ENCODE data around the gene C2orf80. TPM values are rescaled to one million over a fixed set of nuclear protein-coding genes. Genes with fewer than 3 reads are reported as not detected.
"Not testable (repeated sequence)": the region's sequence is repeated elsewhere in the genome, so short reads cannot be mapped to it uniquely, and the experiment has no call there.

Gene C2orf80
- total RNA-seq, 4 donors from 2014 or later = not detected

- Histone ChIP-seq H3K4me1 (no peaks in the 10 kb centered on the region), H3K4me3 (no peak overlapping the region), H3K27ac (no peak overlapping the region), H3K9me3 (no peaks in the 10 kb centered on the region), H3K27me3 (no peaks in the 10 kb centered on the region), H3K36me3 (no peaks in the 10 kb centered on the region)
- TF ChIP-seq CTCF (IDR thresholded peaks at IDR 0.05) (no peak), POLR2A (IDR thresholded peaks at IDR 0.05) (no peak)
- no peak for DNase-seq
These were observed 35.0 kb upstream of the C2orf80 start for GRCh38 chr2:208224802-208225201.

GRCh38 chr2:208222351-208222750, 32.5 kb upstream of the C2orf80 start:
- H3K4me1 ChIP-seq = no peaks in the 10 kb centered on the region
- no peaks in the 10 kb centered on the region for H3K27me3 ChIP-seq
- DNase-seq = no peak
- H3K27ac ChIP-seq = no peak overlapping the region
- no peak for TF ChIP-seq CTCF (IDR thresholded peaks at IDR 0.05)
- TF ChIP-seq POLR2A (IDR thresholded peaks at IDR 0.05) = no peak
- H3K36me3 ChIP-seq = no peaks in the 10 kb centered on the region
- H3K9me3 ChIP-seq = no peaks in the 10 kb centered on the region
- H3K4me3 ChIP-seq = no peak overlapping the region

- H3K27ac ChIP-seq, H3K4me1 ChIP-seq, H3K9me3 ChIP-seq, H3K27me3 ChIP-seq, H3K4me3 ChIP-seq, DNase-seq, H3K36me3 ChIP-seq: not testable (repeated sequence)
These were observed 32.0 kb upstream of the C2orf80 start for GRCh38 chr2:208221873-208222272.

GRCh38 chr2:208210688-208211451, 21.0 kb upstream of the C2orf80 start:
- TF ChIP-seq CTCF (IDR thresholded peaks at IDR 0.05) (no peak), POLR2A (IDR thresholded peaks at IDR 0.05) (no peak)
- no peaks in the 10 kb centered on the region for H3K27me3 ChIP-seq

GRCh38 chr2:208208335-208209085, 18.7 kb upstream of the C2orf80 start:
- no peaks in the 10 kb centered on the region for H3K27me3 ChIP-seq

More at GRCh38 chr2:208210688-208211451, 21.0 kb upstream of the C2orf80 start:
- Histone ChIP-seq H3K9me3 (no peaks in the 10 kb centered on the region), H3K4me3 (no peak overlapping the region), H3K36me3 (no peaks in the 10 kb centered on the region), H3K4me1 (no peaks in the 10 kb centered on the region), H3K27ac (no peak overlapping the region)
- no peak for DNase-seq

More at GRCh38 chr2:208208335-208209085, 18.7 kb upstream of the C2orf80 start:
- TF ChIP-seq CTCF (IDR thresholded peaks at IDR 0.05) (no peak), POLR2A (IDR thresholded peaks at IDR 0.05) (no peak)
- H3K27ac ChIP-seq = no peak overlapping the region
- DNase-seq = no peak
- H3K4me1 ChIP-seq = no peaks in the 10 kb centered on the region
- no peaks in the 10 kb centered on the region for H3K36me3 ChIP-seq
- H3K4me3 ChIP-seq = no peak overlapping the region
- H3K9me3 ChIP-seq = no peaks in the 10 kb centered on the region

All from Peyer's patch (tissue), 4 donors.